ENCODE measurements around the gene MEX3D. TPM values are rescaled to one million over a fixed set of nuclear protein-coding genes. Genes with fewer than 3 reads are reported as not detected.

Gene MEX3D
- total RNA-seq, 4 donors from 2014 or later, result 2.4 to 7.9 (median 5.3) TPM

GRCh38 chr19:1525343-1525742 lies 42.8 kb downstream of the MEX3D start:
- Histone ChIP-seq H3K9me3 (no peaks in the 10 kb centered on the region), H3K27me3 (peaks cover 34 to 54% (median 45%) of the 10 kb centered on the region in 3 donors), H3K27ac (no peak overlapping the region), H3K4me3 (no peak overlapping the region), H3K36me3 (no peaks in the 10 kb centered on the region), H3K4me1 (no peaks in the 10 kb centered on the region)
- in situ Hi-C loops (cut with MboI; ENCODE audit: low sequenced_read_pairs in 4 of 4), result loop anchor here in 1 of 4 donors (25.0 kb wide), 1 partner anchor 237 kb away; the partner anchor contains the start of gene ONECUT3
- ATAC-seq, result no peak
- intact Hi-C loops (cut with DNase I; ENCODE audit: low total_unique reads), result no loop called here
- DNase-seq, result no peak
- TF ChIP-seq CTCF (IDR thresholded peaks at IDR 0.05 in 4 of 5, conservative IDR thresholded peaks at IDR 0.05 in 1 of 5), result no peak
- TF ChIP-seq POLR2A (IDR thresholded peaks at IDR 0.05), result no peak

GRCh38 chr19:1524972-1525325 lies 43.2 kb downstream of the MEX3D start:
- Histone ChIP-seq H3K4me3 (no peak overlapping the region), H3K9me3 (no peaks in the 10 kb centered on the region), H3K27me3 (peaks cover 34 to 52% (median 42%) of the 10 kb centered on the region in 3 donors), H3K27ac (no peak overlapping the region), H3K4me1 (no peaks in the 10 kb centered on the region), H3K36me3 (no peaks in the 10 kb centered on the region)
- TF ChIP-seq POLR2A (IDR thresholded peaks at IDR 0.05) (no peak), CTCF (IDR thresholded peaks at IDR 0.05 in 4 of 5, conservative IDR thresholded peaks at IDR 0.05 in 1 of 5) (no peak)
- DNase-seq, result no peak
- intact Hi-C loops (cut with DNase I; ENCODE audit: low total_unique reads), result no loop called here
- in situ Hi-C loops (cut with MboI; ENCODE audit: low sequenced_read_pairs in 4 of 4), result loop anchor here in 1 of 4 donors (25.0 kb wide), 1 partner anchor 237 kb away; the partner anchor contains the start of gene ONECUT3
- no peak for ATAC-seq

- Histone ChIP-seq H3K36me3 (no peaks in the 10 kb centered on the region), H3K4me3 (peak overlapping the region in 1 of 4 donors; percentile 8), H3K9me3 (no peaks in the 10 kb centered on the region), H3K27ac (no peak overlapping the region), H3K27me3 (peaks cover 34 to 46% (median 38%) of the 10 kb centered on the region in 3 donors), H3K4me1 (no peaks in the 10 kb centered on the region)
- ATAC-seq (no peak), DNase-seq (no peak)
- TF ChIP-seq POLR2A (IDR thresholded peaks at IDR 0.05), result no peak
- intact Hi-C loops (cut with DNase I; ENCODE audit: low total_unique reads), result no loop called here
- in situ Hi-C loops (cut with MboI; ENCODE audit: low sequenced_read_pairs in 4 of 4), result no loop called here
Measured at GRCh38 chr19:1524287-1524971, 43.7 kb downstream of the MEX3D start.

- in situ Hi-C loops (cut with MboI; ENCODE audit: low sequenced_read_pairs in 4 of 4), result no loop called here
Measured at GRCh38 chr19:1523412-1524286, 44.5 kb downstream of the MEX3D start, which contains the start of gene PLK5. Gene PLK5 (plus strand): TSS chr19:1524077. CDS start chr19:1526997, 2,920 bp downstream.

More at GRCh38 chr19:1523412-1524286, 44.5 kb downstream of the MEX3D start, which contains the start of gene PLK5:
- H3K9me3 ChIP-seq, result no peaks in the 10 kb centered on the region
- no peak within 1 kb of the TSS for H3K27ac ChIP-seq
- no peaks in the 10 kb centered on the region for H3K36me3 ChIP-seq
- intact Hi-C loops (cut with DNase I; ENCODE audit: low total_unique reads), result no loop called here
- no peak for ATAC-seq
- peaks cover 28 to 39% (median 33%) of the 10 kb centered on the region in 3 donors for H3K27me3 ChIP-seq
- H3K4me3 ChIP-seq, result peak within 1 kb of the TSS in 1 of 4 donors; percentile 8
- H3K4me1 ChIP-seq, result no peaks in the 10 kb centered on the region
- no peak for DNase-seq
- TF ChIP-seq POLR2A (IDR thresholded peaks at IDR 0.05) (no peak), CTCF (IDR thresholded peaks at IDR 0.05 in 4 of 5, conservative IDR thresholded peaks at IDR 0.05 in 1 of 5) (no peak)
